ENCODE data around the gene MAP2K4.

DNA sequence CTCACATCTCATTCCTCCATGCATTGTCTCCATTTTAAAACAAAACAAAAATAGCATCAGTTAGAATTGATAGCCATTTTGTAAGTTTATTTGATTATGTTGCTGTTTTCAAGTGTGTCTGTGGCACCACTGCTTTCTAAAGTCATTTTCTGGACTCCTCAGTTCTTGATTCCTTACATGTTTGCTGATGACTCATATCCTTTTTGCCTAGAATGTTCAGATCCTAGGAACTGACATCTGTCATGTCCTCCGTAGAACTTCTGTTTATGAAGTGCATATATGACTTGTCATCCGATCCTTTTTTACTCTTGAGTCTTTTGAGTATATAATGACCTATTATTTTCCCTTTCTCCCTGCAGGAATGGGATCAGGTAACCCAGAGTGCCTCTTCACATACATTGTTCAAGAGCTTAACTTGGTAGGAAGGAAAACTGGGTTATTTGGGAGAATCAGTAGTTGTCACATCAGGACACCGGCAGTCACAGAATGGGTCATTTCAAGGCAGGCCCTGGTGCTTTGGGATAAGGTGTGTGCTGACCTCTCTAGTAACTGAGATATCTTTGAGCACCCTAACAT, 69.2 kb downstream of the MAP2K4 start:
- TF ChIP-seq, protein P1, sequence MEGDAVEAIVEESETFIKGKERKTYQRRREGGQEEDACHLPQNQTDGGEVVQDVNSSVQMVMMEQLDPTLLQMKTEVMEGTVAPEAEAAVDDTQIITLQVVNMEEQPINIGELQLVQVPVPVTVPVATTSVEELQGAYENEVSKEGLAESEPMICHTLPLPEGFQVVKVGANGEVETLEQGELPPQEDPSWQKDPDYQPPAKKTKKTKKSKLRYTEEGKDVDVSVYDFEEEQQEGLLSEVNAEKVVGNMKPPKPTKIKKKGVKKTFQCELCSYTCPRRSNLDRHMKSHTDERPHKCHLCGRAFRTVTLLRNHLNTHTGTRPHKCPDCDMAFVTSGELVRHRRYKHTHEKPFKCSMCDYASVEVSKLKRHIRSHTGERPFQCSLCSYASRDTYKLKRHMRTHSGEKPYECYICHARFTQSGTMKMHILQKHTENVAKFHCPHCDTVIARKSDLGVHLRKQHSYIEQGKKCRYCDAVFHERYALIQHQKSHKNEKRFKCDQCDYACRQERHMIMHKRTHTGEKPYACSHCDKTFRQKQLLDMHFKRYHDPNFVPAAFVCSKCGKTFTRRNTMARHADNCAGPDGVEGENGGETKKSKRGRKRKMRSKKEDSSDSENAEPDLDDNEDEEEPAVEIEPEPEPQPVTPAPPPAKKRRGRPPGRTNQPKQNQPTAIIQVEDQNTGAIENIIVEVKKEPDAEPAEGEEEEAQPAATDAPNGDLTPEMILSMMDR (IDR thresholded peaks at IDR 0.05), result no peak
- TF ChIP-seq EZH2 (IDR thresholded peaks at IDR 0.05), result no peak
